RWPE2 (cell line): ENCODE measurements around the gene MPPE1.
"Not testable (repeated sequence)": the region's sequence is repeated elsewhere in the genome, so short reads cannot be mapped to it uniquely, and the experiment has no call there.

ENCODE experiments used
- ATAC-seq: fragments of 200-7000 bp; cut with Tn5 transposase; 3 replicates; pipeline ENCODE4 v1.9.1; 2021; ENCODE audit warnings: low read depth
- DNase-seq: peaks from one replicate; pipeline ENCODE4 v3.0.0-alpha.2; 2020; ENCODE audit warnings: low spot score
- H3K27ac ChIP-seq: fragments of 450-650 bp; 2 replicates; pipeline ENCODE4 v1.5.1; 2017; ENCODE audit warnings: mild to moderate bottlenecking; ENCODE audit not compliant: poor library complexity, severe bottlenecking
- H3K27me3 ChIP-seq: fragments of 250-450 bp; sonication (Bioruptor Pico); 2 replicates; pipeline ENCODE4 v1.5.1; 2021; ENCODE audit warnings: mild to moderate bottlenecking, moderate library complexity; ENCODE audit not compliant: insufficient read depth, poor library complexity, severe bottlenecking
- H3K36me3 ChIP-seq: fragments of 250-450 bp; sonication (Bioruptor Pico); 2 replicates; pipeline ENCODE4 v1.5.1; 2020; ENCODE audit warnings: low read depth, mild to moderate bottlenecking, moderate library complexity
- H3K4me1 ChIP-seq: fragments of 250-450 bp; sonication (Bioruptor Pico); 2 replicates; pipeline ENCODE4 v1.5.1; 2021; ENCODE audit warnings: mild to moderate bottlenecking, moderate library complexity; ENCODE audit not compliant: insufficient read depth, poor library complexity, severe bottlenecking
- H3K4me3 ChIP-seq: fragments of 250-450 bp; sonication (Bioruptor Pico); 2 replicates; pipeline ENCODE4 v1.5.1; 2021; ENCODE audit warnings: mild to moderate bottlenecking, moderate library complexity; ENCODE audit not compliant: severe bottlenecking
- H3K9me3 ChIP-seq: fragments of 250-450 bp; sonication (Bioruptor Pico); 2 replicates; pipeline ENCODE4 v1.5.1; 2021; ENCODE audit warnings: mild to moderate bottlenecking, moderate library complexity; ENCODE audit not compliant: severe bottlenecking
- TF ChIP-seq, protein P1 (sequence below): fragments of 450-650 bp; IDR thresholded peaks from one replicate; pipeline ENCODE4 v1.5.1; 2017; ENCODE audit warnings: mild to moderate bottlenecking, moderate library complexity; ENCODE audit not compliant: poor library complexity, severe bottlenecking

The MPPE1 gene

DNA sequence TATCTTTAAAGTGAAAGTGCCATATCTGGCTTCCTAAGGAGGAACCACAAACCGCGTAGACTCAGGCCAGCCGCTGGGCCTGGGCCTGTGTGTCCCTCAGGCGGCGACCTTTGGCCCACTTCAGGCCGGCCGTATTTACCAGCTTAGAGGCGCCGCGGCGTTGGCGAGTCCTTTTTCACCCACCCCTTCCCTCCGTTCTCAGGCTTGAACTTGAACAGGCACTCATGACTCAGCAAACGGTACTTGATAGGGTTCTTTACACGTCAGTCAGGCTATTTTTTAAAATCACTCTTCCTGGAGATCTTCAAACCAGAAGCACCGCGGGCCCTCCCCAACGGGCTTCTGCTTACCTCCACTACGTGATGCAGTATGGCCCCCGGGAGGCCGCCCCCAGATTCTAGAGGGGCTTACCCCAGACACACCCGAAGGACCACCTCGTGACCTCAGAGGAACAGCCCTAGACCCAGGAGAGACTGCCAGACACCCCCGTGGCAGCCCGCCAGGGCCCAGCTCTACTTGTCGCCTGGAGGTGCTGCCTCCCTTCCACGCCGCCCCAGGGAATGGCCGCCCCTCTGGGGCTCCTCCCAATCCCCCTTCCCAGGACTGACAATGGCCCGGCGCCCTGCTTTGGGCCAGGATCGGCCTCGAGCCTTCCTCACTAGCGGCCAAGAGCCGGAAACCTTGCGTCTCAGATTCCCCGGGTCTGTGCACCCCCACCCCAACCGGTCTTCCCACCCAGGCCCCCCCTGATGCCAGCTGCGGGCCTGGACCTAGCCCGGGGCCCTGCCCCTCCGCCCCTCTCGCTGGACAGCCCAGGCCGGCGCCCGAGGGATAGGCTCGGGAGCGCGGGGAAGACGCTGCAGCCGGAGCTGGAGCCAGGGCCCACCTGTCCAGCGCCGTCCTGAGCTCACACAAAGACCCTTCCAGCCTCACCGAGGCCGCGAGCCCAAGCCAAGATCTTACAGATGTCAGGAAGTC is 39.4 kb upstream of the MPPE1 start:
- DNase-seq: peak; percentile 86
- H3K9me3 ChIP-seq: no peaks in the 10 kb centered on the region
- ATAC-seq: peak; percentile 93
- TF ChIP-seq, protein P1, sequence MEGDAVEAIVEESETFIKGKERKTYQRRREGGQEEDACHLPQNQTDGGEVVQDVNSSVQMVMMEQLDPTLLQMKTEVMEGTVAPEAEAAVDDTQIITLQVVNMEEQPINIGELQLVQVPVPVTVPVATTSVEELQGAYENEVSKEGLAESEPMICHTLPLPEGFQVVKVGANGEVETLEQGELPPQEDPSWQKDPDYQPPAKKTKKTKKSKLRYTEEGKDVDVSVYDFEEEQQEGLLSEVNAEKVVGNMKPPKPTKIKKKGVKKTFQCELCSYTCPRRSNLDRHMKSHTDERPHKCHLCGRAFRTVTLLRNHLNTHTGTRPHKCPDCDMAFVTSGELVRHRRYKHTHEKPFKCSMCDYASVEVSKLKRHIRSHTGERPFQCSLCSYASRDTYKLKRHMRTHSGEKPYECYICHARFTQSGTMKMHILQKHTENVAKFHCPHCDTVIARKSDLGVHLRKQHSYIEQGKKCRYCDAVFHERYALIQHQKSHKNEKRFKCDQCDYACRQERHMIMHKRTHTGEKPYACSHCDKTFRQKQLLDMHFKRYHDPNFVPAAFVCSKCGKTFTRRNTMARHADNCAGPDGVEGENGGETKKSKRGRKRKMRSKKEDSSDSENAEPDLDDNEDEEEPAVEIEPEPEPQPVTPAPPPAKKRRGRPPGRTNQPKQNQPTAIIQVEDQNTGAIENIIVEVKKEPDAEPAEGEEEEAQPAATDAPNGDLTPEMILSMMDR: no peak
- H3K36me3 ChIP-seq: no peaks in the 10 kb centered on the region
- peak overlapping the region; percentile 38 for H3K27ac ChIP-seq
- H3K27me3 ChIP-seq: no peaks in the 10 kb centered on the region
- peak overlapping the region; percentile 9 for H3K4me3 ChIP-seq
- peaks cover 12% of the 10 kb centered on the region for H3K4me1 ChIP-seq

DNA sequence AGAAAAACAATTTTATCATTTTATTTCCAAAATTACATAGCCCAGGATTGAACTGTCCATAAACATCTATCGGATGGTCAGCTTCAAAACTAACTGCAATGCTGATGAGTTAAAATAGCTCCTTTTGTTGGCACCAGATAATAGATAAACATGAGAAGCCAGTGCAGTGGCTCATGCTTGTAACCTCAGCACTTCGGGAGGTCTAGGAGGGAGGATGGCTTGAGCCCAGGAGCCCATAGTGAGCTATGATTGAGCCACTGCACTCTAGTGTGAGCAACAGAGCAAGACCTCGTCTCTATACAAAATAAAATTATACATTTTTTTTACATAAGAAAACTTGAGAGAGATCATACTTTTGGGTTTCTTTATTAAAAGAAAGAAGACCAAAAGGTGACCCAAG is 38.6 kb upstream of the MPPE1 start:
- peaks cover 12% of the 10 kb centered on the region for H3K4me1 ChIP-seq
- H3K27ac ChIP-seq: peak overlapping the region; percentile 38
- no peaks in the 10 kb centered on the region for H3K36me3 ChIP-seq
- no peaks in the 10 kb centered on the region for H3K27me3 ChIP-seq
- ATAC-seq (peak; percentile 52), DNase-seq (no peak)
- TF ChIP-seq, protein P1: no peak
- peak overlapping the region; percentile 9 for H3K4me3 ChIP-seq
- no peaks in the 10 kb centered on the region for H3K9me3 ChIP-seq

DNA sequence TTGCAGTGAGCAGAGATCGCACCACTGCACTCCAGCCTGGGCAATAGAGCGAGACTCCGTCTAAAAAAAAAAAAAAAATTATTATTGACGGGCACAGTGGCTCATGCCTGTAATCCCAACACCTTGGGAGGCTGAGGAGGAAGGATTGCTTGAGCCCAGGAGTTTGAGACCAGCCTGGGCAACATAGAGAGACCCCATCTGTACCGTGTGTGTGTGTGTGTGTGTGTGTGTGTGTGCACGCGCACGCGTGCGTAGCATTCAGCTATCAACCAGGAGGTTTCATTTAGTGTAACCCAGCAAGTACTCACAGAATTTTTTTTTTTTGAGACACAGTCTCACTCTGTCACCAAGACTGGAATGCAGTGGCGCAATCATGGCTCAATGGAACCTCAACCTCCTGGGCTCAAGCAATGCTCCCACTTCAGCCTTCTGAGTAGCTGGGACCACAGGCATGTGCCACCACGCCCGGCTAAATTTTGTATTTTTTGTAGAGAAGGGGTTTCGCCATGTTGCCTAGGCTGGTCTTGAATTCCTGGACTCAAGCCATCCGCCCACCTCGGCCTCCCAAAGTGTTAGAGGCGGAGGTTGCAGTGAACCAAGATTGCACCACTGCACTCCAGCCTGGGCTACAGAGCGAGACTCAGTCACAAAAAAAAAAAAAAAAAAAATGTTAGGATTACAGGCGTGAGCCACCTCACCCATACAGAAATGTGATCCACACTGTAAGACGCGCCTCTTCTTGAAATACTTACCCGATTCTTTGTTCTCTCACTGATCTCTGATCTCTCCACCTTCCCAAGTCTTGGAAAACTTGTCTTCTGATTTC is 37.9 kb upstream of the MPPE1 start:
- H3K4me3 ChIP-seq, H3K36me3 ChIP-seq, DNase-seq, H3K9me3 ChIP-seq, H3K27me3 ChIP-seq, ATAC-seq: not testable (repeated sequence)
- Histone ChIP-seq H3K27ac (peak overlapping the region; percentile 38), H3K4me1 (peaks cover 12% of the 10 kb centered on the region)

DNA sequence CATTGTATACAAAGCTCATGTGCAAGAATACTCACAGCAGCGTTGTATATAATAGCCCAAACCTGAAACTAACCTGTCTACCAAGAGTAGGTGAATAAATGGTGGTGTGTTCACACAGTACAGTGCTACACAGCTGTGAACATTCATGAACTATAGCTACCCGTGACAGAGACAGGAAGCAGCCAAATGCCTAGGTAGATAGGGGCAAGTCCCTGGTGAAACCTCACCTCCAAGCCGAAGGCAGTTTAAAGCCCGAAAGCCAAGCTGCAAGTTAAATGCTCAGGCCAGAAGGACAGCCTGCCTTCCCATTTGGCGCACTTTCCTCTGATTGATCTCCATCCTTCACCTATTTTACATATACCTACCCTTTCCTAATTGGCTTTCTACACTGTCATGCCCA is 36.7 kb upstream of the MPPE1 start:
- Histone ChIP-seq H3K4me1 (peaks cover 12% of the 10 kb centered on the region), H3K36me3 (no peaks in the 10 kb centered on the region), H3K27me3 (no peaks in the 10 kb centered on the region), H3K27ac (no peak overlapping the region), H3K9me3 (no peaks in the 10 kb centered on the region), H3K4me3 (no peak overlapping the region)
- no peak for ATAC-seq
- DNase-seq: no peak
- TF ChIP-seq, protein P1: no peak

DNA sequence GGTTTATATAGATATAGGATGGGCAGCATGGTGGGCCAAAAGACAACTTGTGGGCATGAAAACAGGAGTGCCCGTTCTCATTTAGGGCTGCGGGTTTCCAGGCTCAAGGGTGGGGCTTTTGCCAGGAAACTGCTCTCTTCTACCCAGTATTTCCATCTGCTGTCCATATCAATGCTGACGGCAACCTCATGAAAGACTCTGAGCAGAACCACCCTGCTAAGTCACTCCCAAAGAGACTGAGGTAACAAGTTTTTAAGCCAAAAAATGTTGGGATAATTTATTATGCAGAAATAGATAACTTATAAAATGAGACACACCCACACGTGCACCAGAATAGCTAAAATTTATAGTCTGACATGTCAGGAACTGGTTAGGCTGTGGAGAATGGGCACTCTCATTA is 36.1 kb upstream of the MPPE1 start:
- H3K9me3 ChIP-seq: no peaks in the 10 kb centered on the region
- ATAC-seq: no peak

More for the DNA sequence above, 36.1 kb upstream of the MPPE1 start:
- no peaks in the 10 kb centered on the region for H3K36me3 ChIP-seq
- no peak for DNase-seq
- peaks cover 12% of the 10 kb centered on the region for H3K4me1 ChIP-seq
- H3K4me3 ChIP-seq: no peak overlapping the region
- no peaks in the 10 kb centered on the region for H3K27me3 ChIP-seq
- no peak overlapping the region for H3K27ac ChIP-seq
- TF ChIP-seq, protein P1: no peak
